ENCODE measurements around the gene CPED1.
"Not testable (repeated sequence)": the region's sequence is repeated elsewhere in the genome, so short reads cannot be mapped to it uniquely, and the experiment has no call there.

The CPED1 gene

GRCh38 chr7:121286742-121287734 is 298.5 kb downstream of the CPED1 start:
- no peak for DNase-seq (ENCODE audit: low spot score)

- no peak for DNase-seq (ENCODE audit: low spot score)
Observed at GRCh38 chr7:121288894-121289293, 300.4 kb downstream of the CPED1 start.

- DNase-seq (ENCODE audit: low spot score) = not testable (repeated sequence)
Observed at GRCh38 chr7:121289930-121290329, 301.4 kb downstream of the CPED1 start.

- DNase-seq (ENCODE audit: low spot score) = no peak
Observed at GRCh38 chr7:121294448-121294992, 306.0 kb downstream of the CPED1 start.

- DNase-seq (ENCODE audit: low spot score) = no peak
Observed at GRCh38 chr7:121297843-121298242, 309.3 kb downstream of the CPED1 start.

GRCh38 chr7:121298831-121299239 is 310.3 kb downstream of the CPED1 start:
- no peak for DNase-seq (ENCODE audit: low spot score)

GRCh38 chr7:121300685-121301420 is 312.3 kb downstream of the CPED1 start:
- DNase-seq (ENCODE audit: low spot score) = no peak

GRCh38 chr7:121301446-121302213 is 313.1 kb downstream of the CPED1 start:
- DNase-seq (ENCODE audit: low spot score) = no peak

GRCh38 chr7:121302214-121302745 is 313.8 kb downstream of the CPED1 start:
- DNase-seq (ENCODE audit: low spot score) = no peak

- DNase-seq (ENCODE audit: low spot score) = no peak
Observed at GRCh38 chr7:121303422-121304101, 315.1 kb downstream of the CPED1 start.

- DNase-seq (ENCODE audit: low spot score) = no peak
Observed at GRCh38 chr7:121304102-121304658, 315.7 kb downstream of the CPED1 start.

- DNase-seq (ENCODE audit: low spot score) = no peak
Observed at GRCh38 chr7:121305109-121305508, 316.6 kb downstream of the CPED1 start.

GRCh38 chr7:121306565-121306964 is 318.1 kb downstream of the CPED1 start:
- no peak for DNase-seq (ENCODE audit: low spot score)

GRCh38 chr7:121307021-121307574 is 318.6 kb downstream of the CPED1 start:
- DNase-seq (ENCODE audit: low spot score) = no peak

GRCh38 chr7:121313220-121313792 is 324.8 kb downstream of the CPED1 start:
- no peak for DNase-seq (ENCODE audit: low spot score)

- no peak for DNase-seq (ENCODE audit: low spot score)
Observed at GRCh38 chr7:121313793-121314676, 325.5 kb downstream of the CPED1 start.

GRCh38 chr7:121315170-121315569 is 326.7 kb downstream of the CPED1 start:
- DNase-seq (ENCODE audit: low spot score) = not testable (repeated sequence)

- DNase-seq (ENCODE audit: low spot score) = no peak
Observed at GRCh38 chr7:121322460-121322859, 333.9 kb downstream of the CPED1 start.
